ENCODE results near the gene CDK11B. TPM values are rescaled to one million over a fixed set of nuclear protein-coding genes. Genes with fewer than 3 reads are reported as not detected.
"Not testable (repeated sequence)": the region's sequence is repeated elsewhere in the genome, so short reads cannot be mapped to it uniquely, and the experiment has no call there.

CDK11B gene
- total RNA-seq, 4 donors from 2014 or later: 16.3 to 25.3 (median 19.2) TPM

- not testable (repeated sequence) for ATAC-seq (ENCODE audit: low FRiP score); DNase-seq (ENCODE audit: low spot score)
Measured at GRCh38 chr1:1689526-1689925, 30.7 kb upstream of the CDK11B start.

GRCh38 chr1:1687846-1688245 lies 29.0 kb upstream of the CDK11B start:
- ATAC-seq (ENCODE audit: low FRiP score): no peak
- TF ChIP-seq, protein P1, sequence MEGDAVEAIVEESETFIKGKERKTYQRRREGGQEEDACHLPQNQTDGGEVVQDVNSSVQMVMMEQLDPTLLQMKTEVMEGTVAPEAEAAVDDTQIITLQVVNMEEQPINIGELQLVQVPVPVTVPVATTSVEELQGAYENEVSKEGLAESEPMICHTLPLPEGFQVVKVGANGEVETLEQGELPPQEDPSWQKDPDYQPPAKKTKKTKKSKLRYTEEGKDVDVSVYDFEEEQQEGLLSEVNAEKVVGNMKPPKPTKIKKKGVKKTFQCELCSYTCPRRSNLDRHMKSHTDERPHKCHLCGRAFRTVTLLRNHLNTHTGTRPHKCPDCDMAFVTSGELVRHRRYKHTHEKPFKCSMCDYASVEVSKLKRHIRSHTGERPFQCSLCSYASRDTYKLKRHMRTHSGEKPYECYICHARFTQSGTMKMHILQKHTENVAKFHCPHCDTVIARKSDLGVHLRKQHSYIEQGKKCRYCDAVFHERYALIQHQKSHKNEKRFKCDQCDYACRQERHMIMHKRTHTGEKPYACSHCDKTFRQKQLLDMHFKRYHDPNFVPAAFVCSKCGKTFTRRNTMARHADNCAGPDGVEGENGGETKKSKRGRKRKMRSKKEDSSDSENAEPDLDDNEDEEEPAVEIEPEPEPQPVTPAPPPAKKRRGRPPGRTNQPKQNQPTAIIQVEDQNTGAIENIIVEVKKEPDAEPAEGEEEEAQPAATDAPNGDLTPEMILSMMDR (IDR thresholded peaks at IDR 0.05): no peak
- peak; percentile 16 for DNase-seq (ENCODE audit: low spot score)

DNA sequence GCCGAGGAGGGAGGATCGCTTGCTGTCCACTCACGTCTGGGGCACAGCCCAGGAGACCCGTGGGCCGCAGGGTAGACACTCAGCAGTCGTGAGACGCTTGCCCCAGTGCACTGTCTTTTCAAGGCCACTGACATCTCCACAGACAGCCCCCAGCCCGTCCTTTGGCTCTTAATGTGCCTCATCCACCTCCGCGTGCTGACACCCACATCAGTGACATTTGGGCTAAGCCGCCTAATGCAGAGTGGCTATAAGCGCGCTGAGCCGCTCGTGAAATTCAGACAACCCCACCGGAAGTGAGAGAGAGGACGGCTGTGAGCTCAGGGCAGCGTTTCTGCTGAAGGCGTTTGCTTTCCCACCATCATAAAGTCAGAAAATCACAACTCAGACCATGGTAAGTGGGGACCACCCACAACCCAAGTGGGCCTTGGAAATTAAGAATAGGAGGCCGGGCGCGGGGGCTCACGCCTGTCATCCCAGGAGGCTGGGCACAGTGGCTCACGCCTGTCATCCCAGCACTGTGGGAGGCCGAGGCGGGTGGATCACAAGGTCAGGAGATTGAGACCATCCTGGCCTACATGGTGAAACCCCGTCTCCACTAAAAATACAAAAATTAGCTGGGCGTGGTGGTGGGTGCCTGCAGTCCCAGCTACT lies 25.4 kb upstream of the CDK11B start:
- TF ChIP-seq, protein P1 (IDR thresholded peaks at IDR 0.05): no peak
- DNase-seq (ENCODE audit: low spot score) (no peak), ATAC-seq (ENCODE audit: low FRiP score) (no peak)

GRCh38 chr1:1683104-1683905 lies 24.5 kb upstream of the CDK11B start:
- no peak for ATAC-seq (ENCODE audit: low FRiP score)
- DNase-seq (ENCODE audit: low spot score): no peak
- TF ChIP-seq, protein P1 (IDR thresholded peaks at IDR 0.05): no peak

GRCh38 chr1:1680912-1681273 lies 22.1 kb upstream of the CDK11B start:
- TF ChIP-seq, protein P1 (IDR thresholded peaks at IDR 0.05): no peak
- DNase-seq (ENCODE audit: low spot score) (no peak), ATAC-seq (ENCODE audit: low FRiP score) (no peak)

DNA sequence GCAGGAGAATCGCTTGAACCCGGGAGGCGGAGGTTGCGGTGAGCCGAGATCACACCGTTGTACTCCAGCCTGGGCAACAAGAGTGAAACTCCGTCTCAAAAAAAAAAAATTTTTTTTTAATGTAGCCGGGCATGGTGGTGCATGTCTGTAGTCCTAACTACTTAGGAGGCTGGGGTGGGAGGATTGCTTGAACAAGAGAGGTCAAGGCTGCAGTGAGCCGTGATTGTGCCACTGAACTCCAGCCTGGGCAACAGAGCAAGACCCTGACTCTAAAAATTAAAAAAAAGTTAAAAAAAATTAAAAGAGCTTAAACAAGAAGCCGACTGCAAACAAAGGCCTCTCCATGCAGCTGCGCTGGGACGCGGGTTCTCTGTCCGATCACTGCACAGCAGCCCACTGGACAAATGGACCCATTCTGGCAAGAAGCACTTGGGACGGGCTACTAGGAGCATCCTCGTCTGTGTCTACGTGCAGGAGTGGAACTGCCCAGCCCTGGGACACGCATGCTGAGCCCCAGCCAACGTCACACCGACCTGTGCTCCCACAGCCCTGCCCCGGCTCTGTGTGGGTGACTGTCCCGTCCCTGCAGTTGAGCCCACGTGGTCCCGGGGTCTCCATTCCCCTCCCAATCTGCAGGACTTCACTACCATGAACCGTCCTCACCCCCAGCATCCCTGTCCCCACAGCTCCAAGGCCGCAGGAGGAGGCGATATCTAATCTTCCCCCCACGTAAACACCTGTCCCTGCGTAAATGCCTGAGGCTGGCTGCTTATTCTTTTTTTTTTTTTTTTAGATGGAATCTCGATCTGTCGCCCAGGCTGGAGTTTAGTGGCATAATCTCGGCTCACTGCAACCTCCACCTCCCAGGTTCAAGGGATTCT lies 21.5 kb upstream of the CDK11B start:
- TF ChIP-seq, protein P1 (IDR thresholded peaks at IDR 0.05): no peak
- ATAC-seq (ENCODE audit: low FRiP score): no peak
- no peak for DNase-seq (ENCODE audit: low spot score)

Measured in omental fat pad (tissue), 4 donors.